ENCODE data around the gene DCC.

Gene DCC

GRCh38 chr18:53004798-53005197 lies 664.8 kb downstream of the DCC start:
- no peak for FAIRE-seq
- DNase-seq (ENCODE audit: low spot score): no peak

GRCh38 chr18:53018791-53019190 lies 678.8 kb downstream of the DCC start:
- DNase-seq (ENCODE audit: low spot score) (no peak), FAIRE-seq (no peak)

- no peak for FAIRE-seq
- no peak for DNase-seq (ENCODE audit: low spot score)
Measured at GRCh38 chr18:53025247-53025646, 685.2 kb downstream of the DCC start.

GRCh38 chr18:53028565-53028964 lies 688.6 kb downstream of the DCC start:
- FAIRE-seq (no peak), DNase-seq (ENCODE audit: low spot score) (no peak)

GRCh38 chr18:53033128-53033527 lies 693.1 kb downstream of the DCC start:
- FAIRE-seq (no peak), DNase-seq (ENCODE audit: low spot score) (no peak)

GRCh38 chr18:53038608-53039007 lies 698.6 kb downstream of the DCC start:
- DNase-seq (ENCODE audit: low spot score) (no peak), FAIRE-seq (no peak)

GRCh38 chr18:53040286-53040685 lies 700.3 kb downstream of the DCC start:
- FAIRE-seq (no peak), DNase-seq (ENCODE audit: low spot score) (no peak)

- DNase-seq (ENCODE audit: low spot score): no peak
- no peak for FAIRE-seq
Measured at GRCh38 chr18:53056064-53056463, 716.1 kb downstream of the DCC start.

GRCh38 chr18:53070788-53071187 lies 730.8 kb downstream of the DCC start:
- FAIRE-seq: no peak

GRCh38 chr18:53080687-53081086 lies 740.7 kb downstream of the DCC start:
- FAIRE-seq (no peak), DNase-seq (ENCODE audit: low spot score) (no peak)

More at GRCh38 chr18:53070788-53071187, 730.8 kb downstream of the DCC start:
- DNase-seq (ENCODE audit: low spot score): no peak

- no peak for DNase-seq (ENCODE audit: low spot score)
- no peak for FAIRE-seq
Measured at GRCh38 chr18:53093636-53094035, 753.6 kb downstream of the DCC start.

GRCh38 chr18:53101536-53102105 lies 761.6 kb downstream of the DCC start:
- FAIRE-seq (no peak), DNase-seq (ENCODE audit: low spot score) (no peak)

GRCh38 chr18:53114441-53114840 lies 774.4 kb downstream of the DCC start:
- DNase-seq (ENCODE audit: low spot score) (no peak), FAIRE-seq (no peak)

GRCh38 chr18:53115876-53116585 lies 776.0 kb downstream of the DCC start:
- no peak for DNase-seq (ENCODE audit: low spot score)
- FAIRE-seq: no peak

- DNase-seq (ENCODE audit: low spot score) (no peak), FAIRE-seq (no peak)
Measured at GRCh38 chr18:53117851-53118250, 777.9 kb downstream of the DCC start.

GRCh38 chr18:53126210-53126609 lies 786.2 kb downstream of the DCC start:
- FAIRE-seq: no peak
- DNase-seq (ENCODE audit: low spot score): no peak

GRCh38 chr18:53131001-53131400 lies 791.0 kb downstream of the DCC start:
- DNase-seq (ENCODE audit: low spot score): no peak

GRCh38 chr18:53134711-53135110 lies 794.7 kb downstream of the DCC start:
- DNase-seq (ENCODE audit: low spot score) (no peak), FAIRE-seq (no peak)

More at GRCh38 chr18:53131001-53131400, 791.0 kb downstream of the DCC start:
- FAIRE-seq: no peak

GRCh38 chr18:53135654-53136053 lies 795.7 kb downstream of the DCC start:
- no peak for DNase-seq (ENCODE audit: low spot score)
- no peak for FAIRE-seq

GRCh38 chr18:53139746-53140500 lies 799.9 kb downstream of the DCC start:
- DNase-seq (ENCODE audit: low spot score) (no peak), FAIRE-seq (no peak)

GRCh38 chr18:53142005-53142404 lies 802.0 kb downstream of the DCC start:
- DNase-seq (ENCODE audit: low spot score): peak; percentile 11
- no peak for FAIRE-seq

GRCh38 chr18:53147472-53147871 lies 807.5 kb downstream of the DCC start:
- FAIRE-seq (no peak), DNase-seq (ENCODE audit: low spot score) (no peak)

- DNase-seq (ENCODE audit: low spot score) (no peak), FAIRE-seq (no peak)
Measured at GRCh38 chr18:53148123-53148522, 808.1 kb downstream of the DCC start.
